Measurements from ENCODE around the gene WRNIP1.
A peak's percentile ranks its signal among the peaks of the same experiment; 100 is the strongest.

WRNIP1 gene

GRCh38 chr6:2784930-2785329 is 19.7 kb downstream of the WRNIP1 start:
- no peaks in the 10 kb centered on the region for H3K9me3 ChIP-seq (ENCODE audit: insufficient read depth, low read length)
- no peak overlapping the region for H3K27ac ChIP-seq (ENCODE audit: low read depth, low read length)
- H3K9ac ChIP-seq (ENCODE audit: low read length) = no peak overlapping the region
- no peak overlapping the region for H3K4me2 ChIP-seq (ENCODE audit: low read depth, low read length, poor library complexity, severe bottlenecking)
- no peaks in the 10 kb centered on the region for H3K27me3 ChIP-seq (ENCODE audit: low read length)
- H4K20me1 ChIP-seq (ENCODE audit: low read depth, low read length) = peaks cover 4% of the 10 kb centered on the region; the same call in 1 of the 2 replicates
- TF ChIP-seq CTCF (IDR thresholded peaks at IDR 0.05; ENCODE audit: insufficient read depth, low read length, poor library complexity, severe bottlenecking) (no peak), EZH2phosphoT487 (conservative IDR thresholded peaks at IDR 0.05; ENCODE audit: low read length) (no peak)
- no peak overlapping the region for H2AFZ ChIP-seq (ENCODE audit: low read depth, low read length, severe bottlenecking)
- H3K4me3 ChIP-seq (ENCODE audit: insufficient read depth, low read length, poor library complexity, severe bottlenecking) = no peak overlapping the region
- H3F3A ChIP-seq (ENCODE audit: insufficient read depth) = peaks cover 1% of the 10 kb centered on the region; the same call in 1 of the 2 replicates
- peaks cover 55% of the 10 kb centered on the region for H3K79me2 ChIP-seq (ENCODE audit: insufficient read depth, low read length)
- peaks cover 20% of the 10 kb centered on the region for H3K36me3 ChIP-seq (ENCODE audit: low read length)
- no peaks in the 10 kb centered on the region for H3K9me2 ChIP-seq (replicated peaks; ENCODE audit: insufficient read depth, low read length)

DNA sequence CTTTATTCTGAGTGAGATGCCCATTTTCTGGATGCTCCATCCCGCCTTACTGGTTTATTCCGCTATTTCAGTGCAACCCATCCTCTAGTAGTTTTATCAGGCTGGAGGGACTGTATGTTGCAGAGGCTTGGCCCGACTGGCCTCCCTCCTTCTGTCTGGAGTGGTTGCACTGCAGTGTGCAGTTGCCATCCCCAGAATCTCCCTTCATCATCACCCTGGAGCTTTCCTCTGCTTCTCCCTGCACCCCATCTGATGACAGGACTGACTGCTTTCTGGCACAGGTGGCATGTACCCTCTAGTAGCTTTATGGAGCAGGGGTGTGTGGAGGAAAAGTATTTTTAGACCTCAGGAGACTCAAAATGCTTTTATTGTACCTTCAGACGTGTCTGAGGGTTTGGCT is 21.1 kb downstream of the WRNIP1 start:
- H3K27me3 ChIP-seq (ENCODE audit: low read length) = no peaks in the 10 kb centered on the region
- H4K20me1 ChIP-seq (ENCODE audit: low read depth, low read length) = no peaks in the 10 kb centered on the region; the same call in 1 of the 2 replicates
- peaks cover 10% of the 10 kb centered on the region; the same call in 1 of the 2 replicates for H3K36me3 ChIP-seq (ENCODE audit: low read length)
- H3K4me3 ChIP-seq (ENCODE audit: insufficient read depth, low read length, poor library complexity, severe bottlenecking) = no peak overlapping the region
- H3F3A ChIP-seq (ENCODE audit: insufficient read depth) = peaks cover 15% of the 10 kb centered on the region
- H3K79me2 ChIP-seq (ENCODE audit: insufficient read depth, low read length) = peaks cover 42% of the 10 kb centered on the region
- TF ChIP-seq EZH2phosphoT487 (conservative IDR thresholded peaks at IDR 0.05; ENCODE audit: low read length) (no peak), CTCF (IDR thresholded peaks at IDR 0.05; ENCODE audit: insufficient read depth, low read length, poor library complexity, severe bottlenecking) (no peak)
- no peak overlapping the region for H3K9ac ChIP-seq (ENCODE audit: low read length)
- no peaks in the 10 kb centered on the region for H3K9me2 ChIP-seq (replicated peaks; ENCODE audit: insufficient read depth, low read length)
- H3K9me3 ChIP-seq (ENCODE audit: insufficient read depth, low read length) = no peaks in the 10 kb centered on the region
- no peak overlapping the region for H3K27ac ChIP-seq (ENCODE audit: low read depth, low read length)
- no peak overlapping the region for H2AFZ ChIP-seq (ENCODE audit: low read depth, low read length, severe bottlenecking)
- H3K4me2 ChIP-seq (ENCODE audit: low read depth, low read length, poor library complexity, severe bottlenecking) = no peak overlapping the region

- Histone ChIP-seq H3K79me2 (ENCODE audit: insufficient read depth, low read length) (peaks cover 10% of the 10 kb centered on the region; the same call in 1 of the 2 replicates), H3K36me3 (ENCODE audit: low read length) (no peaks in the 10 kb centered on the region), H3F3A (ENCODE audit: insufficient read depth) (peaks cover 15% of the 10 kb centered on the region), H3K27me3 (ENCODE audit: low read length) (no peaks in the 10 kb centered on the region), H3K27ac (ENCODE audit: low read depth, low read length) (no peak overlapping the region), H3K9me3 (ENCODE audit: insufficient read depth, low read length) (no peaks in the 10 kb centered on the region), H3K9ac (ENCODE audit: low read length) (no peak overlapping the region), H2AFZ (ENCODE audit: low read depth, low read length, severe bottlenecking) (no peak overlapping the region), H4K20me1 (ENCODE audit: low read depth, low read length) (no peaks in the 10 kb centered on the region), H3K4me2 (ENCODE audit: low read depth, low read length, poor library complexity, severe bottlenecking) (no peak overlapping the region), H3K9me2 (replicated peaks; ENCODE audit: insufficient read depth, low read length) (no peaks in the 10 kb centered on the region), H3K4me3 (ENCODE audit: insufficient read depth, low read length, poor library complexity, severe bottlenecking) (no peak overlapping the region)
- TF ChIP-seq EZH2phosphoT487 (conservative IDR thresholded peaks at IDR 0.05; ENCODE audit: low read length) (no peak), CTCF (IDR thresholded peaks at IDR 0.05; ENCODE audit: insufficient read depth, low read length, poor library complexity, severe bottlenecking) (peak; percentile 84)
These were observed 25.6 kb downstream of the WRNIP1 start for GRCh38 chr6:2790588-2791449.
